SK-N-SH (cell line): Measurements from ENCODE around the gene SPSB1. TPM values are rescaled to one million over a fixed set of nuclear protein-coding genes. Genes with fewer than 3 reads are reported as not detected.
A peak's percentile ranks its signal among the peaks of the same experiment; 100 is the strongest.

Experiments used
- EZH2phosphoT487 ChIP-seq: fragments of 200-600 bp; sonication (generic); IDR thresholded peaks from 2 replicates; pipeline ENCODE4 v1.6.1; 2017; ENCODE audit warnings: low read depth, mixed run types, mild to moderate bottlenecking, antibody characterized with exemption, moderate library complexity, borderline replicate concordance
- FOXJ3 ChIP-seq: sonication (generic); formaldehyde crosslinking; IDR thresholded peaks from 2 replicates; pipeline ENCODE4 v1.5.1; 2020; ENCODE audit warnings: mild to moderate bottlenecking, missing genetic modification reagents
- FOXM1 ChIP-seq: IDR thresholded peaks from 2 replicates; pipeline ENCODE4 v1.4.0; 2012; ENCODE audit warnings: low read depth, mild to moderate bottlenecking
- GATA2 ChIP-seq: sonication (generic); formaldehyde crosslinking; IDR thresholded peaks from 2 replicates; pipeline ENCODE4 v1.5.0; 2020; ENCODE audit warnings: mild to moderate bottlenecking, missing genetic modification reagents
- MEF2A ChIP-seq: IDR thresholded peaks from 2 replicates; pipeline ENCODE4 v1.4.0; 2012; ENCODE audit warnings: low read depth, borderline replicate concordance
- NFIC ChIP-seq: IDR thresholded peaks from 2 replicates; pipeline ENCODE4 v1.4.0; 2012; ENCODE audit warnings: borderline replicate concordance
- RCOR1 ChIP-seq: fragments of 150-350 bp; IDR thresholded peaks from 2 replicates; pipeline ENCODE4 v1.6.1; 2017; ENCODE audit warnings: antibody characterized with exemption, low read length
- RXRA ChIP-seq: IDR thresholded peaks from 2 replicates; pipeline ENCODE4 v1.4.0; 2012; ENCODE audit warnings: low read depth, mild to moderate bottlenecking, borderline replicate concordance
- TCF12 ChIP-seq: IDR thresholded peaks from 2 replicates; pipeline ENCODE4 v1.4.0; 2012
- YY1 ChIP-seq: IDR thresholded peaks from 2 replicates; pipeline ENCODE4 v1.4.0; 2012; ENCODE audit warnings: low read depth, mild to moderate bottlenecking
- polyA plus RNA-seq, 3 experiments: library from polyadenylated mRNA; depleted of rRNA; stranded (reverse); fragments of >200 nt; gene quantifications; 2 replicates each; pipeline ENCODE4 v1.2.3, GENCODE V29; 2012
- TF ChIP-seq, protein P1 (sequence below): IDR thresholded peaks from 2 replicates; pipeline ENCODE4 v1.4.0; 2012; ENCODE audit warnings: low read depth
- TF ChIP-seq, protein P2 (sequence below): IDR thresholded peaks from 2 replicates; pipeline ENCODE4 v1.4.0; 2012; ENCODE audit warnings: low read depth, borderline replicate concordance
- TF ChIP-seq, protein P3 (sequence below): fragments of 150-350 bp; IDR thresholded peaks from 2 replicates; pipeline ENCODE4 v1.6.1; 2017; ENCODE audit warnings: antibody characterized with exemption, low read length, low read depth, borderline replicate concordance
- TF ChIP-seq, protein P4 (sequence below): IDR thresholded peaks from 2 replicates; pipeline ENCODE4 v1.6.1; 2012; ENCODE audit warnings: mild to moderate bottlenecking, low read depth, low read length, moderate library complexity
- TF ChIP-seq, protein P5 (sequence below): fragments of 200-600 bp; sonication (generic); IDR thresholded peaks from 2 replicates; pipeline ENCODE4 v1.6.1; 2017; ENCODE audit warnings: antibody characterized with exemption, mild to moderate bottlenecking, moderate library complexity

SPSB1 gene
- polyA plus RNA-seq, 1 of the 3 experiments (the other 2 are of a cell fraction), result 9.2 TPM

DNA sequence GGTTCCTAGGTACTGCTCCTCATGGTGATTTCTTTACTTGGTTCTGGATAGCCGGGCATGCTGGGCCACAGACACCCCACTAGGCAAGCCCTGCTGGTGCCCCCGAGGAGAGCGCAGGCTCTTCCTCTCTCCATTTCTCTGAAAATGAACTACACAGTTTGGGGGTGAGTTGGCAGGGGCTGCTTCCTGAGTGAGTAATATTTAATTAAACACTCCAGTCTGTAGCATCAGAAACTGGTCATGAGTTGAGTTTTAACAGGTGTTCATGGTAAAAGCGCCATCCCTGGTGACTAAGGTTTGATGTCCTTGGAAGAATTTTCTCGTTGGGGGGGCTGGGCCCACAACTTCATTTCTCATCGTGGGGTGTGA, 1.7 kb downstream of the SPSB1 start (continued):
- TF ChIP-seq RXRA (no peak), GATA2 (CRISPR knock-in tag) (no peak), TCF12 (peak; percentile 88), RCOR1 (0 out of 2 replicates have a peak, but pooled peaks have one; percentile 20), FOXM1 (no peak), NFIC (peak; percentile 70; the same call in 1 of the 2 replicates), MEF2A (no peak), YY1 (no peak), FOXJ3 (CRISPR knock-in tag) (no peak), EZH2phosphoT487 (no peak)
- TF ChIP-seq, protein P1, sequence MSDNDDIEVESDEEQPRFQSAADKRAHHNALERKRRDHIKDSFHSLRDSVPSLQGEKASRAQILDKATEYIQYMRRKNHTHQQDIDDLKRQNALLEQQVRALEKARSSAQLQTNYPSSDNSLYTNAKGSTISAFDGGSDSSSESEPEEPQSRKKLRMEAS, result no peak
- TF ChIP-seq, protein P2, sequence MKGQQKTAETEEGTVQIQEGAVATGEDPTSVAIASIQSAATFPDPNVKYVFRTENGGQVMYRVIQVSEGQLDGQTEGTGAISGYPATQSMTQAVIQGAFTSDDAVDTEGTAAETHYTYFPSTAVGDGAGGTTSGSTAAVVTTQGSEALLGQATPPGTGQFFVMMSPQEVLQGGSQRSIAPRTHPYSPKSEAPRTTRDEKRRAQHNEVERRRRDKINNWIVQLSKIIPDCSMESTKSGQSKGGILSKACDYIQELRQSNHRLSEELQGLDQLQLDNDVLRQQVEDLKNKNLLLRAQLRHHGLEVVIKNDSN, result no peak
- TF ChIP-seq, protein P3, sequence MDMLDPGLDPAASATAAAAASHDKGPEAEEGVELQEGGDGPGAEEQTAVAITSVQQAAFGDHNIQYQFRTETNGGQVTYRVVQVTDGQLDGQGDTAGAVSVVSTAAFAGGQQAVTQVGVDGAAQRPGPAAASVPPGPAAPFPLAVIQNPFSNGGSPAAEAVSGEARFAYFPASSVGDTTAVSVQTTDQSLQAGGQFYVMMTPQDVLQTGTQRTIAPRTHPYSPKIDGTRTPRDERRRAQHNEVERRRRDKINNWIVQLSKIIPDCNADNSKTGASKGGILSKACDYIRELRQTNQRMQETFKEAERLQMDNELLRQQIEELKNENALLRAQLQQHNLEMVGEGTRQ, result no peak
- TF ChIP-seq, protein P4, sequence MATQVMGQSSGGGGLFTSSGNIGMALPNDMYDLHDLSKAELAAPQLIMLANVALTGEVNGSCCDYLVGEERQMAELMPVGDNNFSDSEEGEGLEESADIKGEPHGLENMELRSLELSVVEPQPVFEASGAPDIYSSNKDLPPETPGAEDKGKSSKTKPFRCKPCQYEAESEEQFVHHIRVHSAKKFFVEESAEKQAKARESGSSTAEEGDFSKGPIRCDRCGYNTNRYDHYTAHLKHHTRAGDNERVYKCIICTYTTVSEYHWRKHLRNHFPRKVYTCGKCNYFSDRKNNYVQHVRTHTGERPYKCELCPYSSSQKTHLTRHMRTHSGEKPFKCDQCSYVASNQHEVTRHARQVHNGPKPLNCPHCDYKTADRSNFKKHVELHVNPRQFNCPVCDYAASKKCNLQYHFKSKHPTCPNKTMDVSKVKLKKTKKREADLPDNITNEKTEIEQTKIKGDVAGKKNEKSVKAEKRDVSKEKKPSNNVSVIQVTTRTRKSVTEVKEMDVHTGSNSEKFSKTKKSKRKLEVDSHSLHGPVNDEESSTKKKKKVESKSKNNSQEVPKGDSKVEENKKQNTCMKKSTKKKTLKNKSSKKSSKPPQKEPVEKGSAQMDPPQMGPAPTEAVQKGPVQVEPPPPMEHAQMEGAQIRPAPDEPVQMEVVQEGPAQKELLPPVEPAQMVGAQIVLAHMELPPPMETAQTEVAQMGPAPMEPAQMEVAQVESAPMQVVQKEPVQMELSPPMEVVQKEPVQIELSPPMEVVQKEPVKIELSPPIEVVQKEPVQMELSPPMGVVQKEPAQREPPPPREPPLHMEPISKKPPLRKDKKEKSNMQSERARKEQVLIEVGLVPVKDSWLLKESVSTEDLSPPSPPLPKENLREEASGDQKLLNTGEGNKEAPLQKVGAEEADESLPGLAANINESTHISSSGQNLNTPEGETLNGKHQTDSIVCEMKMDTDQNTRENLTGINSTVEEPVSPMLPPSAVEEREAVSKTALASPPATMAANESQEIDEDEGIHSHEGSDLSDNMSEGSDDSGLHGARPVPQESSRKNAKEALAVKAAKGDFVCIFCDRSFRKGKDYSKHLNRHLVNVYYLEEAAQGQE, result no peak
- TF ChIP-seq, protein P5, sequence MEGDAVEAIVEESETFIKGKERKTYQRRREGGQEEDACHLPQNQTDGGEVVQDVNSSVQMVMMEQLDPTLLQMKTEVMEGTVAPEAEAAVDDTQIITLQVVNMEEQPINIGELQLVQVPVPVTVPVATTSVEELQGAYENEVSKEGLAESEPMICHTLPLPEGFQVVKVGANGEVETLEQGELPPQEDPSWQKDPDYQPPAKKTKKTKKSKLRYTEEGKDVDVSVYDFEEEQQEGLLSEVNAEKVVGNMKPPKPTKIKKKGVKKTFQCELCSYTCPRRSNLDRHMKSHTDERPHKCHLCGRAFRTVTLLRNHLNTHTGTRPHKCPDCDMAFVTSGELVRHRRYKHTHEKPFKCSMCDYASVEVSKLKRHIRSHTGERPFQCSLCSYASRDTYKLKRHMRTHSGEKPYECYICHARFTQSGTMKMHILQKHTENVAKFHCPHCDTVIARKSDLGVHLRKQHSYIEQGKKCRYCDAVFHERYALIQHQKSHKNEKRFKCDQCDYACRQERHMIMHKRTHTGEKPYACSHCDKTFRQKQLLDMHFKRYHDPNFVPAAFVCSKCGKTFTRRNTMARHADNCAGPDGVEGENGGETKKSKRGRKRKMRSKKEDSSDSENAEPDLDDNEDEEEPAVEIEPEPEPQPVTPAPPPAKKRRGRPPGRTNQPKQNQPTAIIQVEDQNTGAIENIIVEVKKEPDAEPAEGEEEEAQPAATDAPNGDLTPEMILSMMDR, result no peak
